GM19438 (cell line): Measurements from ENCODE around the gene TNFSF4.

Experiments
- ATAC-seq: cut with Tn5 transposase; IDR thresholded peaks from one replicate; pipeline ENCODE4 v1.9.1; 2021; ENCODE audit warnings: low read depth; ENCODE audit not compliant: unreplicated experiment

Gene TNFSF4

DNA sequence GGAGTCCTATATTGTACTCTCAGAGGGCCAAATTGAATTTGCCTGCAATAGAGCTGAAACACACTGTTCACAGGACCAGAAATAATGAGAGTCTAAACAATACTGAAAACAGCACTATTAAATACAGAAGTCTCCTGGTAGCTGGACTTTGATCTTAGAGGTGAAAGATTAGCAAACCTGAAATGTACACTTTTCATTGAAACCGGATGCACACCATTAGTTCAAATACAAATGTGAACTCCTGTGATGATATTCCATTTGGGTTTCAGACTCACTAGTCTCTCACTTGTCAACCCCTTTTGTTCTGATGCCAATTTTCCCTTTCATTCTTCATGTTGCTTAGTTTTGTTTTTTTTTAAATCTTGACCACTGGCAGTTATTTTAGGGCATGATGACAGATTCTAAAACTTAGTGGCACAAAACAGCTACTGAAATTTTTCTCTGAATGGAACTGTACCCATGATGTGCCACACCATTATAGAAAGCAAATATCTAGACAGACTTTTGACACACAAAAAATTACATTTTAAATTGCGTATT is 5.9 kb upstream of the TNFSF4 start:
- ATAC-seq = peak; percentile 68

DNA sequence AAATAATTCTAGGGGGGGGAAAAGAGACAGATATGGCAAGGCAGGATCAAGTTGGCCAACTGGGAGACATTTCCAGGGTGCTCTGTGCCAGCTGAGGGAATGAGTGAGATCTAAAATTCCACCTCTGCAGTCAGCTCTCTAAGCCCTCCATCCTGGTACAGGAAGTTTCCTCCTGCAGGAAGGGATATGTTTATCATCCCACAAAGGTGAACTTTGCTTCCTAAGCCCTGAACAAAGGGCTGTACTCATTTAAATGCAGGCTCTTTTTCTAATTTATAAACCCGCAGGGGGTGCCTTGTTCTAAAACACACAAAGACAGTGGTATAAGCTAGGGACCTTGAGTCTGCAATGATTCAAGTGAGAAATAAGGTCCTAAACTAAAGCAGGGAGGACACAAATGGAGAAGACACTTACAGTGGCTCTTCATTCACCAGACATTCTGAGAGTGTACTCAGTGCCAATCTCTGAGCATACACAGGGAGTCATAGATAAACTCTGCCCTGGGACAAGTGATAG is 3.6 kb upstream of the TNFSF4 start:
- no peak for ATAC-seq

DNA sequence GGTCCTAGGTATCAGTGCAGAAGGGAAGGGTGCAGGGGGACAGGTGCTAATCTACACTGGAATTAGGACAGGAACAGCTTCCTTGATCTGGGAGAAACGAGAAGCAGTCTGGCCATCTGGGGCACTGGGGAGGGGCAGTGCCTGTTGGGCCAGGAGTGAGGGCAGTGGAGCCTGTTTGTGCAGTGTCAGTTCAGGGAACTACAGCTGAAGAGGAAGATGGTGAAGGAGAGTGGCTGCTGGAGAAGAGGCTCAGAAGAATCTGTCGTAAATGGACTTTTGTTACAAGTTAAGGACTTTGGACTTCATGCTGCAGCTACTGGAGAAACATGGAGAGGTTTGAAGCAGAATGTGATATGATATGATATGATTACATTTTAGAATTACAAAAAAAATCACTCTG is 3.2 kb upstream of the TNFSF4 start:
- no peak for ATAC-seq

DNA sequence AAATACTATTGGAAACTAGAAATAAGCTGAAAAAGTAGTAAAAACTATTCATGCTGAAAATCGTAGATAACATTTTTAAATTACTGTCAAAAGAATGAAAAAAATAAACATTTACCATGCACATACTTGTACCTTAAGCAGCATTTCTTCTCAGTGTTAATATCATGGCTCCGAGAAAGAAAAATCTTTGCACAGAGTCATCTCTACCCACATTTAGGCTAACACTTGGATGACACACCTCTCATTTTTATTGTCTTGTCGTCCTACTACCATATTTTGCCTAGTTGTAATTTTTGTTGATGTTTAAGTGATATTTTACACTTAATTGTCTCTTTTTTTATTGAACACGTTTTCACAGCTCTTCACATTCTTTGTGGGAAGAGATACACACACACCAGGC is 1.7 kb upstream of the TNFSF4 start:
- no peak for ATAC-seq

DNA sequence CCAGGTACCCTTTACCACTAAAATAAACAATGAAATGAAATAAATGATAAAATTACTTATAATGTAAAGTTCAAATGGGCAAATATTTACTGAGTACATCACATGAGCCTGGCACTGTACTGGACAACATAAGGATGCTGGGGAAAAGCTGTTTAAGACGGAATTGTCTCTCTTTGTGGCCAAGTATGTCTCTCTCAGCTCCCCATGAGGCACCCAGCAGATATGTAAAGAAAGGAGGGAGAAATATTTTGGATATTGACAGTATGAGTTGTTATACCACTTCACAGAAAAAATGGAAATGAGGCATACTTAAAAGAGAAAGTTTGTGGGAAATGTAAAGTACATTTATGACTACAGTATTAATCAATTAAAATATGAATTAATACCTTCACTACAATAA is 1.0 kb upstream of the TNFSF4 start:
- no peak for ATAC-seq

DNA sequence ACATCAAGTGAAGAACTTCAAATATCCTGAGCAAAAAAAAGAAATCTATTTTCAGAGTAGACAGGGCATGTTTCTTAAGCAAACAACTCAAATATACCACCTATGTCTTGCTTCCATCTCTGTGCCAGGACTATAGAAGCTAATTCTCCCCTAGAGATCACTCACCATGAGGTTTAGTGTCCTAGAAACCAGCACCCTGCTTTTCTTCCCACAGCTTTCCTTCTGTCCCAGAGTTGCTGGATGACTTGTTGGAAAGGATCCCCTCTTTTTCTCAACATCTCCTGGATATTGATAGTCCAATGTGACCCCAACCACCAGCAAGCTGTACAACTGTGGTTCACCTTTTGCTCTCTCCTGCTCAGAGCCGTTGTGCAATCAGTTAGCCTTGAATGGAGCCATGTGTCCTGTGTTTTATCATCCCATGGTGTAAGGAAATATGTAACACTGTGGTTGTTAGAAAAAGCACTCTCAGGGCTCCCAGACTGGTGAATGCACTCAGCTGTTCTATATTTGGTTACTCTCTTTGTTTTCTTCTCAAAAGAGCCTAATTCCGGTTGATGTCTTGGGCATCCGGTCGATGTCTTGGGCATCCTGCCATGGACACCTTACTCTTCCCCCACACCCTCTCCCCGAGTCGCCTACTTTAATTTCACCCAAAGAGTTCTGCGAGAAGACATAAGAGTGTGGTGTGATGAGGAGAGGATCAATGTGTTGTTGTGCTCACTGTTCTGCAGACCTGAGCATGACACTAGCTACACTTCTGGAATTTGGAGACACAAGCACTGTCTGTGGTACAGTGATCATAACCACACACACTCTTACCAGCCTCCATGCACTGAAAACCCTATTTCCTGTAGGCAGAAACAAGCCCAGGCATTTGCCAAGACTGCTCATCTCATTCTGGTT is 1.7 kb downstream of the TNFSF4 start:
- ATAC-seq = peak; percentile 44

DNA sequence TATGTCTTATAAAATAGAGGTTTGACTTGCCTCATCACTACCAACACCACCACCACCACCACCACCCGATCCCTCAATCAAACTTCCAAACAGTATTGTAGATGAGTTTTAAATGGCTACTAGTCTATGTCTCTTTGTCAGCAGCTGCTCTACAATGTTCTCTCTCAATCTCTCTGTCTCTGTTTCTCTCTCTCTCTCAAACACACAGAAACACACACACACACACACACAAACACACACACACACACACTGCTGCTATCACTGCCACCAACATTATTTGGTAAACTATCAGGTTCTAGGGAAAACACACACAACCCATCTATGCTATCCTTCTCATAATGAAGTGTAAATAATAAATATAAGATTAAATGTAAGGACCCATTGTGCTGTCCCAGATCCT is 2.4 kb downstream of the TNFSF4 start:
- no peak for ATAC-seq

DNA sequence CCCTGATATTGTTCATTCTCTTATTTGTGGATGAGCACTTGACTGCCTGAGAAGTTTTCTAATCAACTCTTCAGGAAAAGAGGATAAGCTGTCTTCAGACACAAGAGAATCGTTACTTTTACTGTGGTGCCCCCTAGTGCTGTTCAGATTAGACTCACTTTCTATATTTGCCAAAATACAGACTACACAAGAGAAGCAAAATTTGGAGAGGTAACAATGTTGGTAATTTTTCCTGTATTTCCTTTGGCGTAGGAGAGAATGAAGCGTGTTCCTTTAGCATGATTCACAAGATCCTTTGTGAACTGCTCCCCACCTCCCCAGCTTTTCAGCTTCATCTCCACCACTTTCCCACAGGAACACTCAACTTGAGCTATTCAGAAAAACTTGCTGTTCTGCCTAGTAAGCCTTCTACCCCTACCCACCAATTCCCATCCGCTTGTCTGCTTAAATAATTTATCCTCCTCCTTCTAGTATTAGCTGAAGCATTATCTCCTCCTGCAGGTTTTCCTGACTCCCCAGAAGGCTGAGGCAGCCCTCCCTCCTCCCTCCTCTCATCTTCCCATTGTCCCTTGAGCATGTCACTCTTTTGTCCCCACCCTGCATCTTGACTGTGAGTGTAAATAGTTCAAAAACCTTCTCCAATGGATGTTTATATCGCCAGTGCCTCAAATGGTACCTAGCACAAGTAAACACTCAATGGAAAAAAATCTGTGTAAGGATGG is 4.5 kb downstream of the TNFSF4 start:
- ATAC-seq = no peak

DNA sequence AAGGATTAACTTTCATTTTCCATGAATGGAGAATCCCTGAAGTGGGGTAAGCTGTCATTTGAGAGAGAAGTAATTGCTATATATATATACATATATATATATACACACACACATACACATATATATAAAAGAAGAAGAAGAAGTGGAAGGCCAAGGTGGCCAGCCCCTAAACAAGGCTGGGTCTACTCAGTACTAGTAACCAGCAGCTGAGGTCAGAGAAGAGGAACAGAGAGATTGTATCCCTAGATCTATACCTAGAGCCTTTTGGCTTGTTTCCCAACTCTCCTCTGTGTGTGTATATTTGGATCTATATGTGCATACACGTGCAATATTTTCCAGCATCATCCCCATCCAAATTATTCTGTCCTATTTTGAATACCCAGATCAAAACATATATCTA is 5.2 kb downstream of the TNFSF4 start:
- no peak for ATAC-seq

DNA sequence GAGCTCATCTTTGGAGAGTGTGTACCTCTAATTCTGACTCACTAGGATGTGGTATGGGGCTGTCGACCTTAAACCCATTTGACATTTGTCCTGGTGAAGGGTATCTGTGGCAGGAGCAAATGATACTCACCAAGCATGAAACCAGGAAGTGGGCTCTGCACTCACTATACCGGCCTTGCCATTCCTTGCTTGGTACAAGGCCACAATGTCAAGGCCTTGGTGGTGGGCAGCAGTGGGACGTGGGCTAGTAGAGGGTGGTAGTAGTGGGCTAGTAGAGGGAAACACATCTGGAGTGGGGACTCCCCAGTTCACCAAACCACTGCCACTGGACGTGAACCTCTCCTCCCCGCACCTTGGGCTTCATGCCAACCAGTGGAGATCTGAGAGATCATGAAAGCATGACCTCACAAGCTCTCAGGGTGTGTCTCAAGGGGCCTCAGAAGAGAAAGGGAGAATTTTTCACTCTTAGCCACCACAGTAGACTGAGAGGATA is 11.5 kb downstream of the TNFSF4 start:
- peak; percentile 94 for ATAC-seq

DNA sequence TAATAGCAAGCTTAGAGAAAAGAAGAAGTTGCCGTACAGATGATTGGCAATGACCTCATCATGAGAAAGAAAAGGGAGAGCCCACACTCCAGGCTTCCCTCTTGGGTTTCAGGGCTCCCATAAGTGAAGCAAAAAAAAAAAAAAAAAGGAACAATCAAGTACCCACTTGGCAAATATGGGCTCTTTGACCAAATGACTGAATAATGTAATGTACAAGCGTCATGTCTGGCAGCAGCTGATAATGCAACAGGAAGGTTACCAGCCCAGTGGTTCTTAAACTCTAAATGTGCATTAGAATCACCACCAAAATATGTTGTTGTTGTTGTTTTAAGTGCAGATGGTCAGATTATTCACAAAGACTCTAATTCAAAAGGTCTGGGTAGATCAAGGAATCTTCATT is 13.5 kb downstream of the TNFSF4 start:
- no peak for ATAC-seq

DNA sequence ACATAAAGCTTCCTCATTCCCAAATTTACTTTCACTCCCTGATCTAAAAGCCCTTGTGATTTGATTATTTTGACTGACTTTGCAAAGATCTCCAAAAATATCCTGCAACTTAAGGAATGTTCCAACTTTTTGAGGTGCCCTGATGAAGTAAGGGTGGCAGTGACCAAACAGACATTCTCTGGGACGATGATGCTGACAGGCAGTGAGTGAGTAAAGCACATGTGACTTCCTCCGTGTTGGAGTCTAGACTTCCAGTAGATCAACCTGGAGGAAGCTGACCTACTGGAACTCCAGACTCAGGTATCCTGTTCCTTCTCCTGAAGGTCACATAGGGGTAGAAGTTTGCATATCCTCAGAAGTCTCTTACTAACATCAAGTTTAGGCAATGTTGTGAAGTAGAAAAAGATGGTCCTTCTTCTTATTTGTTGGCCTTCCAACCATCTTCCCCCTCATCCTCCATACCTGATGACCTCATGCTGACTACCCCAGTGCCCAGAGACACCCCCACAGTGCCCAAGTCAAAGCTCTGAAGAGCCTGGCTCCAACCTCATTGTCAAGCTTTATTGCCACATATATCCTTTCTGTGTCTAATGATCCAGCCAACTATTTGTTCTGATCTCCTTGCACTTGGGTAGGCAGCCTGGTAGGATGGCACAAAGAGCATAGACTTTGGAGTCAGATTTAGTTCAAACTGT is 16.0 kb downstream of the TNFSF4 start:
- no peak for ATAC-seq

DNA sequence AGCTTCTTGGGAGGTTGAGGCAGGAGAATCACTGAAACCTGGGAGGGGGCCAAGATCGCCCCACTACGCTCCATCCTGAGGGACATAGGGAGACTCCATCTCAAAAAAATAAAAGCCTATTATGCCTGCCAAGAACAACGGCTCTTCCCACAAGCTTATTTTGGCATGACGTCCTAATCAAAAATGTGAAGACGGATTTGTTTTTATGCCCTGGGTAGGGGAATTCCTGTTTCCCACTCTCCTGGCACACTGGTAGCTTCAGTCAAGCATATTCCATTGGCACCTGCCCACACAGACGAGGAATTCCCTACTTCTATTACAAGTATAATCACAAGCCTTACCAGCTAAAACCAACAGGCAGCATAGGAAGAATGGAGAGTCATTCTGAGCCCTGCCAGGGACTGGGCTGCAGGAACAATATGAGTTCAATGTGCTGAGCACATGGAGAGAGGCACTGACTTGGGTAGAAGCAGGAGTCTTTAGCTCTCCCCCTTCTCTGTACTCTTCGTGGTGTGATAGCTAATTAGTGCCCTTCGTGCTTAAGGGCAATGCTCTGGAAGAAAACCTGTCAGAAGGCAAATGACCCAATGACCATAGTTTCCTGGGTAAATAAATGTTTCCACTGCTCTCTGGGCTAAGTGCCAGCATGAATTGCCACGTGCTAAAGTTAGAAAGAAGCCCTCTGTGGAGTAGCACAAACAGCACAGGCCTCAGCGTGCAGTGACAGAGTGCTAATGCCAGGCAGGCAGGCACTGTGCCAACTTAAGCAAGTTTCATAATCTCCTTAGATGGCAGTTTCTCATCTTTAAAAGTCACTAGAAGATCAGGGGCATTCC is 16.8 kb downstream of the TNFSF4 start:
- ATAC-seq = no peak

DNA sequence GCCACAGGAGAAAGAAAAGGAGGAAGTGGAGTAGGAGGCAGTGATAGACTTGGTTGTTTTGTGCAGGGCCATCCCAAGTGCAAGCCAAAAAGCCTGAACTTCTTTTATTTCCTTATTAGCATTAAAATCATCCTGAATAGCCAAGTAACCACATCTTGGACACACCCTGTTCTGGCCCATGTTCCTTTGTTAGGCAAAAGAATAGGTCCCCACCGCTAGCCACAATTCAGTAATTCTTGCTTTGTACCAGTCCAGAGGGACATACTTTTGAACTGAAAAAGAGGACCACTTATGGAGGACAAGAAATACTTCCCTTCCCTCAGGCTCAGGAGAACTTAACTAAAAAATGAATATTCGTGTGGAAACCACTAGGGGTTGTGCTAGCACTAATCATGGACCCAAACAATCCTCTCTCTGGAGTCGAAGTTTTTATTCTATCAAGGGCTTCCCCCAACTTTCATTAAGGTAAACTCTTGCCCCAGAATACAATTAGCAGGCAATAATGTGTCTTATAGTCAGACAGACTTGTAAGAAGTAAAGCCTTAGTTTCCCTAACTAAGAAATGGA is 19.4 kb downstream of the TNFSF4 start:
- ATAC-seq = no peak

DNA sequence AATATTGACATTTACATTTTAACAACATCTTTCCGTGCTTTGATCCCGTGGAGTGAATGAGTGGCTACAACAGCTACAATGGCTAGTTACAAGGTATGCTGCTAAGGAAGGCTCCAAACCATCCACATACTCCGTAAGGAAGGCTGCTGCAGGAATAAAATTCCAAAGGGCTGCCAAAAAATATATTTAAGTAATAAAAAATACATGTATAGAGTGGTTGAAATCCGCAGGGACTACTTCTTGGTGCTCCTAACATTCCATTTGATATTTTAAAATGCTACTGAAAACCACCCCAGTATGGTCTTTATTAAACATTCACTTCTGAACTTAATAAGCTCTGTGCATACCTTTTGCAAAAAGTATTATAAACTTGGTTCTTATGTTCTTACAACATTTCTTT is 25.3 kb downstream of the TNFSF4 start:
- ATAC-seq = no peak

DNA sequence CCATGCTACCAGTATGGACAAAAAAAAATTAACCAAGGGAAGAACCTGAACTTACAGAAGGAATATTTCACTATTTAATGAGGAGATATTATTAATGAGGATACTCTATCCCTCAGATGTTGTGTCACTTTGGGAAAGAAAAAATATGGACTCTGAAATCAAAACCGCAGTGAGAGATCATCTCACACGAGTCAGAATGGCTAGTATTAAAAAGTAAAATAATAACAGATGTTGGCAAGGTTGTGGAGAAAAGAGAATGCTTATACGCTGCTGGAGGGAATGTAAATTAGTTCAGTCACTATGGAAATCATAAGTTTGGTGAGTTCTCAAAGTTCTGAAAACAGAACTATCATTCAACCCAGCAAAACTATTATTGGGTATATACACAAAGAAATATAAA is 30.9 kb downstream of the TNFSF4 start:
- no peak for ATAC-seq

DNA sequence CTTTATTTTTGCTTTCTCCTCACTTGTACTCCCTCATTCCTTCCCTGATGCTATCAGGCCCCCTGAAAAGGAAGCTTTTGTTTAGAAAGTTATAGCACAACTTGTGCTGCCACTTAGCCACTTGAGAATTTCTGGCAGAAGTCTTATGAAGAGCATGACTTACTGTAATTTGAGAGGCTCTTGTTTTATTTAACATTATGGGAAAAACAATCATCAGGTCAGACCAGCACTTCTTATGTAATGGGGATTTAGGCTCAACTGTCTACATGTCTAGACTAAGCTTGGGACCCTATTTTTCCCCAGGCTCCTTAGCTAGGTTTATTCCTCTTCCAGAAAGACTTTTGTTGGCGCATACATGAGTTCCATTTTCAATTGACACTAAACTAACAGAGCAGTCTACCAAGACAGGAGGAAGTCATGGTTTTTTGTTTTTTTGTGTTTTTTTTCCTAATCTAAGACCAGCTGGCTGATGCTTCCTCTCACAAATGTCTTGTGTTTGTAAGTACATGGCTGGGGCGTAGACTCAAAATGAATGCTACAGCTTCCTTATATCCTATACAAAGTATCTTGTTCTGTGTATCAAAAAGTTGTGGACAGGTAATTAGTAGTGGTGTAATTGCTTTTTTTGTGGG is 31.5 kb downstream of the TNFSF4 start:
- no peak for ATAC-seq

DNA sequence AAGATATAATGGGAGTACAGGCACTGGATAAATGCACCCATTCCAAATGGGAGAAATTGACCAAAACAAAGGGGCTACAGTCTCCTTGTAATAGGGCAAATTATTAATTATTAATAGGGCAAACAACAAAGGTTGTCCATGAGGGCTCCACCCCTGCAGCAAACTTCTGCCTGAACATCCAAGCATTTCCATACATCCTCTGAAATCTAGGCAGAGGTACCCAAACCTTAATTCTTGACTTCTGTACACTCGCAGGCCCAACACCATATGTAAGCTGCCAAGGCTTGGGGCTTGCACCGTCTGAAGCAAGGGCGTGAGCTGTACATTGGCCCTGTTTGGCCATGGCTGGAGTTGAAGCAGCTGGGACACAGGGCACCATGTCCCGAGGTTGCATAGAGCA is 33.7 kb downstream of the TNFSF4 start:
- no peak for ATAC-seq

DNA sequence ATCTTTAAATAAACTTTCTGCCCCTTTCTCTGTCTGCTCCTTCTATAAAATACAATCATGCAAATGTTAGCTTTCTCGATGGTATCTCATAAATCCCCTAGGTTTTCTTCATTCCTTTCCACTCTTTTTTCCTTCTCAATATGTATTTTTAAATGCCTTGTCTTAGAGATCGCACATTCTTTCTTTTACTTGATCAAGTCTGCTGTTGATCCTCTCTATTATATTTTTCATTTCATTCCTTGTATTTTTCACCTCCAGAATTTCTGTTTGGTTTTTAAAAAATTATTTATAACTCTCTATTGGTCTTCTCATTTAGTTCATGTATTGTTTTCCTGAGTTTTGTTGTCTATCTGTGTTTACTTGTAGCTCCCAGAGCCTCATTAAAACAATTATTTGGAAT is 36.0 kb downstream of the TNFSF4 start:
- no peak for ATAC-seq
